Fibroblast of pulmonary artery (primary cell): ENCODE data around the gene KCTD20.
"Not testable (repeated sequence)": the region's sequence is repeated elsewhere in the genome, so short reads cannot be mapped to it uniquely, and the experiment has no call there.

Experiments
- DNase-seq: peaks from one replicate; pipeline ENCODE4 v3.0.0-alpha.2; 2010; ENCODE audit warnings: low read depth
- H3K4me3 ChIP-seq: replicated peaks from 2 replicates; pipeline ENCODE4 v1.5.1; 2011; ENCODE audit warnings: low read depth, mild to moderate bottlenecking, control low read depth, low read length, moderate library complexity
- CTCF ChIP-seq: IDR thresholded peaks from 2 replicates; pipeline ENCODE4 v1.5.1; 2011; ENCODE audit warnings: mild to moderate bottlenecking, control low read depth, low read length, inconsistent platforms; ENCODE audit errors: missing control alignments

Gene KCTD20

GRCh38 chr6:36444470-36444869 is 1.7 kb downstream of the KCTD20 start:
- peak overlapping the region; percentile 90 for H3K4me3 ChIP-seq
- peak; percentile 97 for DNase-seq
- TF ChIP-seq CTCF, result no peak

DNA sequence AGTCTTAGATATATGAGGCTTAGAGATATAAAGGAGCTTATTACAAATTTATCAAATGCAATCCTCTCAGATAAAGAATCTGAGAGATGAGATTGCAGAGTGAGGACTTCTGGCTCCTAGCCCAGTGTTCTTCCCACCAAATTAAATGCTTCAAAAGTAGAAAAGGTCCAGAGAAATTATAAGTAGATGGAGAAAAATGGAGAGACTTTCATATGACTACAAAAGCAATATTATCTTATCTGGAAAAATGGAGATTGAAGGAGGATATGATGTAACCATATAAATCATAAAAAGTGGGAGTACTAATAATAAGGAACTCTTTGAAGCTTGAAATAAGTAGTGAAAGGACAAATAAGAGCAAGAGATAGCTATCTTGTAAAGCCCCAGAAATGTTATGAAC is 2.8 kb downstream of the KCTD20 start:
- no peak overlapping the region for H3K4me3 ChIP-seq
- no peak for TF ChIP-seq CTCF
- DNase-seq, result no peak

- not testable (repeated sequence) for H3K4me3 ChIP-seq, DNase-seq
These were observed 6.4 kb downstream of the KCTD20 start for GRCh38 chr6:36449173-36449572.

DNA sequence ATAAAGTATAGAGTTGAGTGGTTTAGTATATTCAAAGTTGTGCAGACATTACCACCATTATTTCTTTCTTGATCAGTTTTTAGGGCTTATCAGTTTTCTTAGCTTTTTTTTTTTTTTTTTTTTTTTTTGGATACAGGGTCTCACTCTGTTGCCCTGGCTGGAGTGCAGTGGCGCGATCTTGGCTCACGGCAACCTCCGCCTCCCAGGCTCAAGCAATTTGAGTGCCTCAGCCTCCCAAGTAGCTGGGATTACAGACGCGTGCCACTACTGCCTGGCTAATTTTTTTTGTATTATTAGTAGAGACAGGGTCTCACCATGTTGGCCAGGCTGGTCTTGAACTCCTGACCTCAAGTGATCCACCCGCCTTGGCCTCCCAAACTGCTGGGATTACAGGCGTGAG is 10.1 kb downstream of the KCTD20 start:
- not testable (repeated sequence) for H3K4me3 ChIP-seq, DNase-seq

- H3K4me3 ChIP-seq, result no peak overlapping the region
- no peak for DNase-seq
- TF ChIP-seq CTCF, result no peak
These were observed 12.8 kb downstream of the KCTD20 start for GRCh38 chr6:36455486-36456027.

GRCh38 chr6:36459501-36459900 is 16.7 kb downstream of the KCTD20 start:
- no peak for TF ChIP-seq CTCF
- no peak for DNase-seq
- no peak overlapping the region for H3K4me3 ChIP-seq

GRCh38 chr6:36460916-36461315 is 18.1 kb downstream of the KCTD20 start:
- TF ChIP-seq CTCF, result no peak
- H3K4me3 ChIP-seq, result no peak overlapping the region
- DNase-seq, result no peak

GRCh38 chr6:36461646-36462045 is 18.8 kb downstream of the KCTD20 start:
- DNase-seq, result no peak
- no peak for TF ChIP-seq CTCF
- H3K4me3 ChIP-seq, result no peak overlapping the region
